Uterus (tissue), 4 donors: ENCODE measurements around the gene SELENOO. TPM values are rescaled to one million over a fixed set of nuclear protein-coding genes. Genes with fewer than 3 reads are reported as not detected.
A peak's percentile ranks its signal among the peaks of the same experiment; 100 is the strongest.

Source experiments
- DNase-seq, 2 donors: peaks; one replicate each; pipeline ENCODE4 v3.0.0-alpha.2; 2019 to 2020
- H3K27ac ChIP-seq, 2 donors: fragments of 200-600 bp; sonication (generic); 1 replicate in 1 of 2; 2 replicates in 1 of 2; pipeline ENCODE4 v1.5.1; 2016 to 2018
- H3K27me3 ChIP-seq, 2 donors: fragments of 200-600 bp; sonication (generic); one replicate each; pipeline ENCODE4 v1.5.1; 2018 to 2019; ENCODE audit warnings: control low read depth in 1 of 2
- H3K36me3 ChIP-seq, 2 donors: fragments of 200-600 bp; sonication (generic); one replicate each; pipeline ENCODE4 v1.5.1; 2019; ENCODE audit warnings: control low read depth in 1 of 2
- H3K4me1 ChIP-seq, 2 donors: fragments of 200-600 bp; sonication (generic); one replicate each; pipeline ENCODE4 v1.5.1; 2018 to 2019; ENCODE audit warnings: control low read depth in 1 of 2
- H3K4me3 ChIP-seq, 2 donors: fragments of 200-600 bp; sonication (generic); 1 replicate in 1 of 2; 2 replicates in 1 of 2; pipeline ENCODE4 v1.5.1; 2018 to 2019; ENCODE audit warnings: mild to moderate bottlenecking in 1 of 2
- H3K9me3 ChIP-seq, 2 donors: fragments of 200-600 bp; sonication (generic); one replicate each; pipeline ENCODE4 v1.5.1; 2019; ENCODE audit warnings: control low read depth in 1 of 2
- POLR2A ChIP-seq, 2 donors: fragments of 450-650 bp; IDR thresholded peaks; one replicate each; pipeline ENCODE4 v1.6.1; 2016; ENCODE audit warnings: antibody characterized with exemption in 2 of 2, mild to moderate bottlenecking in 1 of 2, moderate library complexity in 1 of 2
- intact Hi-C: fragments of 100-400 bp; cut with DNase I; formaldehyde crosslinking; loops from one replicate; pipeline ENCODE4 v1.15.1; 2023; ENCODE audit warnings: low total_unique reads
- total RNA-seq, 4 donors: library from RNA; depleted of rRNA in 3 of 4; stranded (reverse); fragments of >200 nt in 3 of 4; gene quantifications; one replicate each; pipeline versions ENCODE4 v1.1.0 to v1.2.4, GENCODE V29; 2014 to 2023
- TF ChIP-seq, protein P1 (sequence below), 4 experiments: fragments of 200-600 bp in 2 of 4; fragments of 450-650 bp in 2 of 4; sonication (generic) in 2 of 4; IDR thresholded peaks; one replicate each; pipeline ENCODE4 v1.5.1; 2016 to 2019; ENCODE audit warnings: antibody characterized with exemption in 4 of 4, mild to moderate bottlenecking in 2 of 4, moderate library complexity in 1 of 4
- donor health status: DM: yes; HTN: yes; CAD: no.

Gene SELENOO
- total RNA-seq, 4 donors from 2014 or later, result 1.5 to 22.1 (median 10.0) TPM

DNA sequence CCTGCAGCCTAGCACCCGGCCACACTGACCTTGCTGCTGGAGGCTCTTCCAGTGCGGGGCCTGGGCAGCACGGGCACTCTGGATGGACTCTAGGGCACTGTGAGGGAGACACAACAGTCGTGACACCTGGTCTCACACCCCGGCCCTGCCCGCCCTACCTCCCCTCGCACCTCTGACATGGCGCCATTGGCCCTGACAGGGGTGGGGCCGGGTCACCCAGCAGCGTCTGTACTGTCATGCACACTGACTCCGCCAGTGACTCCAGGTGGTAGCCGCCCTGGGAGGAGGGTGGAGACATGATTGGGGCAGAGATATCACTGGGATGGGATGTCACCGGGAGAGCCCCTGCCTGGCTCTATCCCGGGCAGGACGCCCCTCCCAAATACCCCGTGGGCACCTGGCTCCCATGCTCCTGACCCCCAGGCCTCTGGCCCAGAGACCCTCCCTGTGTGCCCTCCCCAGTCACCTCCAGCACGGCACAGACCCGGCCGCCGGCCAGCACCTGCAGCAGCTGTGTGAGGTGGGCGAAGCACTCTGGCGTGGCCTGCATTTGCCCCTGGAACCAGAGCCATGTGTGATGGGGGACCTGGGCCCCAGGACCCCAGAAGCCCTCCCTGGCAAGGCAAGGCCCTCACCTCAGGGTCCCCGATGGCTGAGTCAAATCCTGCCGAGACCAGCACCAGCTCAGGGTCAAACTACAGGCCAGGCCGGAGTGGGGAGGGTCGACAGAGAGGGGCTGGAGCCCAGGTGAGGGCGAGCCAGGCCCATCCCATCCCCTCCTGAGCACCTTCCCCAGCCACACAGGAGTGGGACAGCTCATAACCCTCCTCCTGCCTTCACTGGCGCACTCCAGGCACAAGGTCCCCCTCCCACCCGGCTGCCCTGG lies 47.6 kb downstream of the SELENOO start:
- intact Hi-C loops, result no loop called here
- Histone ChIP-seq H3K9me3 (no peaks in the 10 kb centered on the region), H3K27ac (no peak overlapping the region), H3K4me3 (no peak overlapping the region), H3K36me3 (no peaks in the 10 kb centered on the region), H3K4me1 (peaks cover 6 to 29% of the 10 kb centered on the region in 2 donors), H3K27me3 (no peaks in the 10 kb centered on the region)
- TF ChIP-seq POLR2A (IDR thresholded peaks at IDR 0.05), result no peak
- TF ChIP-seq, protein P1, sequence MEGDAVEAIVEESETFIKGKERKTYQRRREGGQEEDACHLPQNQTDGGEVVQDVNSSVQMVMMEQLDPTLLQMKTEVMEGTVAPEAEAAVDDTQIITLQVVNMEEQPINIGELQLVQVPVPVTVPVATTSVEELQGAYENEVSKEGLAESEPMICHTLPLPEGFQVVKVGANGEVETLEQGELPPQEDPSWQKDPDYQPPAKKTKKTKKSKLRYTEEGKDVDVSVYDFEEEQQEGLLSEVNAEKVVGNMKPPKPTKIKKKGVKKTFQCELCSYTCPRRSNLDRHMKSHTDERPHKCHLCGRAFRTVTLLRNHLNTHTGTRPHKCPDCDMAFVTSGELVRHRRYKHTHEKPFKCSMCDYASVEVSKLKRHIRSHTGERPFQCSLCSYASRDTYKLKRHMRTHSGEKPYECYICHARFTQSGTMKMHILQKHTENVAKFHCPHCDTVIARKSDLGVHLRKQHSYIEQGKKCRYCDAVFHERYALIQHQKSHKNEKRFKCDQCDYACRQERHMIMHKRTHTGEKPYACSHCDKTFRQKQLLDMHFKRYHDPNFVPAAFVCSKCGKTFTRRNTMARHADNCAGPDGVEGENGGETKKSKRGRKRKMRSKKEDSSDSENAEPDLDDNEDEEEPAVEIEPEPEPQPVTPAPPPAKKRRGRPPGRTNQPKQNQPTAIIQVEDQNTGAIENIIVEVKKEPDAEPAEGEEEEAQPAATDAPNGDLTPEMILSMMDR (IDR thresholded peaks at IDR 0.05), result no peak
- no peak for DNase-seq

DNA sequence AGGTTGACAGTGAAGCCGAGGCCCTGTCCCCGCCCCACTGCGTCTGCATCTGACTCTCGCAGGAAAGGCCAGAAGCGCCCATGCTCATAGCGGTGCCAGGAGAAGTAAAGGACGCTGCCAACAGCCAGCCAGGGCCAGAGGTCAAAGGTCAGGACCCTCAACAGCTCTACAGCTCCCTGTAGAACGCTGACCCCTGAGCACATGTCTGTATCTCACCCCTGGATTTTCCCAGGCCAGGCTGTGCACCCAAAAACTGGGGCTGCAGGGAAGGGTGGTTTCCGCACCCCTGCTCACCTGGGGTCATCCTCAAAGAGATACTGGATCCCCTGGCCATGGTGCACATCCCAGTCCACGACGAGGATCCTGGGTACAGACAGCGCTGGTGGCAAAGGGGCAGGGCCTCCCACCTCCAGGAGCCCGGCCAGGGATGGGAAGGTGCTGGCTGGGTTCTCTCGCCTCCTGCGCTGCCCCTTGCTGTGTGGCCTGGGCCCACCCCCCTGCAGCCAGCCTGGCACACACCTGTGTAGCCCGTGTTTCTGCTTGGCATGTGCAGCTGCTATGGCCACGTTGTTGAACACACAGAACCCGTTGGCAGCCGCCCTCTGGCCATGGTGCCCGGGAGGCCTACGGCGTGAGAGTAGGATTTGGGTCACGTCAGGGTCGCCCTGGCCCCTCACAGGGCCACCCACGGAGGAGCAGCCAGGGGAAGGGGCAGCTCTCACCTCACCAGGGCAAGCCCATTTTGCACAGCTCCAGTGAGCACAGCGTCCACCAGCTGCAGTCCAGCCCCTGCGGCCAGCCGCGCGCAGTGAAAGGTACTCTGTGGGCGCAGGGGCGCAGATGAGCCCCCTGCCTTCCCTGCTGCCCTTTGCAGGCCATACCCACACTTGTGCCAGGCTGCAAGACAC lies 48.8 kb downstream of the SELENOO start:
- Histone ChIP-seq H3K9me3 (no peaks in the 10 kb centered on the region), H3K36me3 (no peaks in the 10 kb centered on the region), H3K4me3 (no peak overlapping the region), H3K27ac (no peak overlapping the region), H3K4me1 (peaks cover 6 to 22% of the 10 kb centered on the region in 2 donors), H3K27me3 (no peaks in the 10 kb centered on the region)
- DNase-seq, result no peak
- intact Hi-C loops, result loop anchor here (5.0 kb wide), 1 partner anchor 93 kb away; the partner anchor contains the start of gene PPP6R2
- TF ChIP-seq, protein P1 (IDR thresholded peaks at IDR 0.05), result no peak
- TF ChIP-seq POLR2A (IDR thresholded peaks at IDR 0.05), result no peak

DNA sequence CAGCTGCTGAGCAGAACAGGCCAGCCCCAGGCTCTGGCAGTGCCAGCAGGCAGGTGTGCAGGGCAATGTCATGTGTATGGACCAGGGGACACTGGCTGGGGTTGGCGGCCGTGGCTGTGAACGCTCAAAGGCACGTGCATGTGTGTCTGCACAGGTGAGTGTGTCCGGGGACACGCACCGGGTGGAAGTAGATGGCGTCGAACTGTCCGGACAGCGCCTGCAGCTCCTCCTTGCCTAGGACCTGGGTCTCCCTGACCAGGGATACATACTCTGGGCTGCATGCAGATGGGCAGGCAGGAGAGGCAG lies 49.4 kb downstream of the SELENOO start:
- TF ChIP-seq, protein P1 (IDR thresholded peaks at IDR 0.05), result no peak
- TF ChIP-seq POLR2A (IDR thresholded peaks at IDR 0.05), result no peak
- Histone ChIP-seq H3K4me3 (peak overlapping the region; percentile 39 to 45), H3K27ac (peak overlapping the region in 1 of 2 donors; percentile 77), H3K9me3 (no peaks in the 10 kb centered on the region), H3K36me3 (no peaks in the 10 kb centered on the region), H3K27me3 (no peaks in the 10 kb centered on the region), H3K4me1 (peaks cover 6 to 22% of the 10 kb centered on the region in 2 donors)
- DNase-seq, result no peak
- intact Hi-C loops, result loop anchor here (5.0 kb wide), 1 partner anchor 92 kb away; the partner anchor contains the start of gene PPP6R2

DNA sequence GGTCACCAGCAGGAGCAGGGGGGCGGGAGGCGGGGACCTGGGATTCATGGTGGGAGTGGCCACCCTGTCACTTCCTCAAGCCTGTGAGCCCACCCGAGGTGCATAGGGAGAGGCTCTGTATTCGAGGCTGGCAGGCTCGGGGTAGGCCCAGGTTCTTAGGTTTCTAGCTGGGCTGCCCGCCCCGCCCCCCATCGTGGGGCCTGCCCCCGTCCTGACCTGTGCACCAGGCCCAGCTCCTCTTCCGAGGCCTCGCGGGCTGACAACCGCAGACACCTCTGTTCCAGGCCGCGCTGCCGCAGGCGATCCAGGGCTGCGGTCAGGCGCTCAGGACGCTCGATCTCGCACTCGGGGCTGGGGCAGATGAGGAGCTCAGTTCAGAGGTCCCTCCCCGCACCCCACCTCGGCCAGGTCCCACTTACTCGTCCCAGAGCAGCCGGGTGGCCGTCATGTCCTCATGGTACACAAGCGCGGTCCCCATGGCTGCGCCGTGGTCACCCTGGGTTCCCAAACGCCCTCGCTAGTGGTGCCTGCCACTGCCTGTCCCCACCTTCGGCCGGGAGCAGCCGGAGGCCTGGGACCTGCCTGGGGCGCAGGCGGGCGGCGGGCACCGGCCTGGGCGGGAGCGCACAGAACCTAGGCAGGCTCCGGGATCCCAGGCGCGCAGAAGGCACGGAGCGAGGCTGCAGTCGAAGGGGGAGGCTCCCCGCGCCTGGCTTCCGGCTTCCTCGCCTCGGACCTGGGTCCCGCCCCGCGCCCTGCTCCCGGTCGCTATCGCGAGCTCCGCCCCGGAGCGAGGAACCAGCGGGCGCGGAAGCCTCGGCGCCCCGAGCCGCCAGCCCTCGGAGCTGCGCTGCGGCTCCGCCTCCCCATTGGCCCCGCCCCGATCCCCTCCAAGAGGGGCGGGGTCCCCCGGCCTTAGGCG lies 50.0 kb downstream of the SELENOO start, which contains the start of gene HDAC10:
Gene HDAC10 (minus strand): TSS at position 711 of the 922 bp plus-strand sequence. CDS start 233 bp downstream, at position 478.
- intact Hi-C loops, result loop anchor here (5.0 kb wide), 1 partner anchor 91 kb away; the partner anchor contains the start of gene PPP6R2
- Histone ChIP-seq H3K4me1 (peaks cover 6 to 16% of the 10 kb centered on the region in 2 donors), H3K27ac (peak within 1 kb of the TSS; percentile 70 to 77), H3K27me3 (no peaks in the 10 kb centered on the region), H3K36me3 (no peaks in the 10 kb centered on the region), H3K9me3 (no peaks in the 10 kb centered on the region), H3K4me3 (peak within 1 kb of the TSS; percentile 39 to 45)
- peak; percentile 66 to 78 for DNase-seq
- TF ChIP-seq, protein P1 (IDR thresholded peaks at IDR 0.05), result no peak
- peak in 1 of 2 donors; percentile 33 for TF ChIP-seq POLR2A (IDR thresholded peaks at IDR 0.05)
